Naive thymus-derived CD4-positive, alpha-beta T cell (primary cell): ENCODE data around the gene SIRT1. TPM values are rescaled to one million over a fixed set of nuclear protein-coding genes. Genes with fewer than 3 reads are reported as not detected.
"Not testable (repeated sequence)": the region's sequence is repeated elsewhere in the genome, so short reads cannot be mapped to it uniquely, and the experiment has no call there.

Experiments used
- ATAC-seq: fragments of 150-1000 bp; cut with Tn5 transposase; 2 replicates; pipeline ENCODE4 v1.10.0; 2021; ENCODE audit warnings: mild to moderate bottlenecking, moderate library complexity
- CTCF ChIA-PET: fragments of 350-600 bp; sonication (Branson Sonifier 250); formaldehyde crosslinking; loops from one replicate; lab custom pipeline; 2021; ENCODE audit warnings: antibody characterized with exemption; lab: Charles Lee
- POLR2A ChIA-PET: fragments of 350-600 bp; sonication (Branson Sonifier 250); formaldehyde crosslinking; loops from one replicate; lab custom pipeline; 2021; ENCODE audit warnings: antibody characterized with exemption, inconsistent platforms; lab: Charles Lee
- DNase-seq, 9 donors: peaks; one replicate each; pipeline versions ENCODE4 v3.0.0 to v3.0.0-alpha.2; 2020 to 2022; ENCODE audit warnings: mixed read lengths in 1 of 9
- H3K27ac ChIP-seq: one replicate; pipeline ENCODE4 v1.7.0; 2013; ENCODE audit warnings: mild to moderate bottlenecking, low read depth, low read length, moderate library complexity
- H3K27me3 ChIP-seq, 2 donors: one replicate each; pipeline ENCODE4 v1.7.0; 2013; ENCODE audit warnings: low read length in 2 of 2, mild to moderate bottlenecking in 2 of 2, moderate library complexity in 2 of 2; ENCODE audit not compliant: control insufficient read depth in 2 of 2, insufficient read depth in 2 of 2
- H3K36me3 ChIP-seq, 3 experiments: 1 replicate in 2 of 3; 2 replicates in 1 of 3; pipeline ENCODE4 v1.7.0; 2013; ENCODE audit warnings: low read length in 3 of 3, mild to moderate bottlenecking in 3 of 3, moderate library complexity in 1 of 3; ENCODE audit not compliant: insufficient read depth in 3 of 3, control insufficient read depth in 2 of 3
- H3K4me1 ChIP-seq, 2 donors: one replicate each; pipeline ENCODE4 v1.7.0; 2013; ENCODE audit warnings: low read length in 2 of 2, mild to moderate bottlenecking in 2 of 2, moderate library complexity in 1 of 2; ENCODE audit not compliant: control insufficient read depth in 2 of 2, insufficient read depth in 2 of 2
- H3K4me3 ChIP-seq: 2 replicates; pipeline ENCODE4 v1.7.0; 2013; ENCODE audit warnings: mild to moderate bottlenecking, low read length
- H3K9me3 ChIP-seq, 3 experiments: 1 replicate in 2 of 3; 2 replicates in 1 of 3; pipeline ENCODE4 v1.7.0; 2013; ENCODE audit warnings: low read length in 3 of 3; ENCODE audit not compliant: control insufficient read depth in 2 of 3
- H3K27ac Mint-ChIP-seq, 9 donors: one replicate each; pipeline ENCODE4 v1.8.0; 2020 to 2022; ENCODE audit warnings: mixed read lengths in 9 of 9, mild to moderate bottlenecking in 8 of 9, moderate library complexity in 5 of 9, inconsistent platforms in 2 of 9
- H3K27me3 Mint-ChIP-seq, 5 donors: one replicate each; pipeline ENCODE4 v1.8.0; 2021 to 2022; ENCODE audit warnings: mixed read lengths in 5 of 5, mild to moderate bottlenecking in 1 of 5
- H3K36me3 Mint-ChIP-seq, 5 donors: one replicate each; pipeline ENCODE4 v1.8.0; 2020 to 2022; ENCODE audit warnings: mixed read lengths in 5 of 5, mild to moderate bottlenecking in 3 of 5, inconsistent platforms in 1 of 5
- H3K4me1 Mint-ChIP-seq, 7 donors: one replicate each; pipeline ENCODE4 v1.8.0; 2020 to 2022; ENCODE audit warnings: mixed read lengths in 7 of 7, mild to moderate bottlenecking in 3 of 7, inconsistent platforms in 1 of 7
- H3K4me3 Mint-ChIP-seq, 10 donors: one replicate each; pipeline ENCODE4 v1.8.0; 2020 to 2022; ENCODE audit warnings: mild to moderate bottlenecking in 10 of 10, mixed read lengths in 10 of 10, moderate library complexity in 6 of 10, inconsistent platforms in 2 of 10
- H3K9me3 Mint-ChIP-seq, 11 donors: one replicate each; pipeline ENCODE4 v1.8.0; 2020 to 2022; ENCODE audit warnings: mixed read lengths in 11 of 11, mild to moderate bottlenecking in 4 of 11, inconsistent platforms in 1 of 11, moderate library complexity in 1 of 11
- intact Hi-C, 2 donors: fragments of 100-400 bp; cut with micrococcal nuclease; formaldehyde crosslinking; loops; one replicate each; pipeline ENCODE4 v1.15.1; 2023
- polyA plus RNA-seq, 2 donors: library from polyadenylated mRNA; unstranded; fragments of 300-500 nt; fragmentation: Illumina TruSeq; gene quantifications; one replicate each; pipeline ENCODE4 v1.2.3, GENCODE V29; 2021
- total RNA-seq, 6 experiments: library from RNA in 5 of 6; stranded (reverse) in 5 of 6; gene quantifications; 1 replicate in 5 of 6; 2 replicates in 1 of 6; pipeline ENCODE4 v1.2.3 and lab custom pipeline; 2021 to 2026

SIRT1 gene
- total and polyA plus RNA-seq, 7 experiments from 2014 or later: 13.6 to 66.8 (median 53.6) TPM

DNA sequence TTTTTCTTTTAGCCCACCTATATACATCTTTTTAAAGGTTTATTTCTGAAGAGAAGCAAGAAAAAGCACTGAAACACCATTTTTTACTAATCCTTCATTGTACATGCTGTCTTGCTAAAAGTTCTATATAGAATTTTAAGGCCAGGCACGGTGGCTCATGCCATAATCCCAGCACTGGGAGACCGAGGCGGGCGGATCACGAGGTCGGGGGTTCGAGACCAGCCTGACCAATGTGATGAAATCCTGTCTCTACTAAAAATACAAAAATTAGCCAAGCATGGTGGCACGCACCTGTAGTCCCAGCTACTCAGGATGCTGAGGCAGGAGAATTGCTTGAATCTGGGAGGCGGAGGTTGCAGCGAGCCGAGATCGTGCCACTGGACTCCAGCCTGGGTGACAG lies 44.9 kb upstream of the SIRT1 start:
- H3K27ac ChIP-seq, H3K4me1 ChIP-seq, ATAC-seq, H3K27me3 ChIP-seq, H3K9me3 ChIP-seq, H3K4me3 ChIP-seq, POLR2A ChIA-PET, CTCF ChIA-PET, intact Hi-C loops, H3K27me3 Mint-ChIP-seq, H3K36me3 Mint-ChIP-seq, H3K4me3 Mint-ChIP-seq, H3K27ac Mint-ChIP-seq, H3K36me3 ChIP-seq, DNase-seq: not testable (repeated sequence)
- peaks cover 0 to 15% (median 8%) of the 10 kb centered on the region in 11 donors for H3K9me3 Mint-ChIP-seq
- peaks cover 0 to 11% (median 5%) of the 10 kb centered on the region in 7 donors for H3K4me1 Mint-ChIP-seq

DNA sequence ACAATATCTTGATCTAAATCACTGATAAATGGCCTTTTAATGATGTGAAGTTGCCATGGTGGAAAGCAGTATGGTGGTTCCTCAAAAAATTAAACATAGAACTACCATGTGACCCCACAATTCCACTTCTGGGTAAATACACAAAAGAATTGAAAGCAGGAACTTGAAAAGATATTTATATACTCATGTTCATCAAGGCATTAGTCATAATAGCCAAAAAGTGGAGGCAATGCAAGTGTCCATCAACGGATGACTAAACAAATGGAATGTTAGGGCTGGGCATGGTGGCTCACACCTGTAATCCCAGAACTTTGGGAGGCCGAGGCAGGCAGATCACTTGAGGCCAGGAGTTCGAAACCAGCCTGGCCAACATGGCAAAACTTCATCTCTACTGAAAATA lies 44.5 kb upstream of the SIRT1 start:
- no peak overlapping the region for H3K27ac ChIP-seq
- peaks cover 0 to 6% (median 0%) of the 10 kb centered on the region in 5 donors for H3K27me3 Mint-ChIP-seq
- no peaks in the 10 kb centered on the region for H3K36me3 ChIP-seq
- peaks cover 0 to 5% (median 0%) of the 10 kb centered on the region in 3 experiments for H3K9me3 ChIP-seq
- H3K36me3 Mint-ChIP-seq: peaks cover 0 to 4% (median 0%) of the 10 kb centered on the region in 5 donors
- H3K27me3 ChIP-seq: no peaks in the 10 kb centered on the region
- H3K4me3 Mint-ChIP-seq: no peak overlapping the region
- peaks cover 0 to 11% (median 5%) of the 10 kb centered on the region in 7 donors for H3K4me1 Mint-ChIP-seq
- no peak overlapping the region for H3K4me3 ChIP-seq
- no peak overlapping the region for H3K27ac Mint-ChIP-seq
- DNase-seq (no peak), ATAC-seq (no peak)
- intact Hi-C loops: no loop called here
- POLR2A ChIA-PET: no interaction called here
- CTCF ChIA-PET: no interaction called here
- H3K9me3 Mint-ChIP-seq: peaks cover 0 to 15% (median 8%) of the 10 kb centered on the region in 11 donors
- H3K4me1 ChIP-seq: no peaks in the 10 kb centered on the region

DNA sequence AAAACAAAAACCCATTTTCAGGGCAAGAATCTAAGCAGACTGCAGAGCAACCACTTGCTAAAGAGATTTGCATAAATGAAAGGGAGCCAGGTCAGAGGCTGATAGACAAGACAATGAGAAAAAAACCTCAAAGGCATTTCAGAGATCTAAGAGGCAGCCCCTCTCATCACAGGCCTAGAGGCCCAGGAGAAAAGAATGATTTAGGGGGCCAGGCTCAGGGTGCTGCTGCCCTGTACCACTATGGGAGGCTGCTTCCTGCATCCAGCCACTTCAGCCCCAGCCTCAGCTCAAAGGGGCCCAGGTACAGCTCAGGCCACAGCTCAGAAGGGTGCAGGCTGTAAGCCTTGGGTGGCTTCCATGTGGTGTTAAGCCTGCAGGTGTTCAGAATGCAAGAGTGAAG lies 42.7 kb upstream of the SIRT1 start:
- CTCF ChIA-PET: no interaction called here
- Mint-ChIP-seq H3K36me3 (peaks cover 0 to 4% (median 0%) of the 10 kb centered on the region in 5 donors), H3K4me3 (no peak overlapping the region), H3K27ac (no peak overlapping the region), H3K9me3 (peaks cover 0 to 15% (median 8%) of the 10 kb centered on the region in 11 donors), H3K4me1 (peaks cover 0 to 7% (median 5%) of the 10 kb centered on the region in 7 donors), H3K27me3 (peaks cover 0 to 6% (median 0%) of the 10 kb centered on the region in 5 donors)
- Histone ChIP-seq H3K4me1 (no peaks in the 10 kb centered on the region), H3K27me3 (no peaks in the 10 kb centered on the region), H3K36me3 (no peaks in the 10 kb centered on the region), H3K9me3 (peaks cover 0 to 5% (median 0%) of the 10 kb centered on the region in 3 experiments), H3K27ac (no peak overlapping the region), H3K4me3 (no peak overlapping the region)
- POLR2A ChIA-PET: interaction anchor here (0.9 kb wide), 1 partner anchor 473 kb away, joined by 4 read pairs; no protein-coding TSS in a partner anchor
- ATAC-seq (no peak), DNase-seq (no peak)
- intact Hi-C loops: no loop called here

DNA sequence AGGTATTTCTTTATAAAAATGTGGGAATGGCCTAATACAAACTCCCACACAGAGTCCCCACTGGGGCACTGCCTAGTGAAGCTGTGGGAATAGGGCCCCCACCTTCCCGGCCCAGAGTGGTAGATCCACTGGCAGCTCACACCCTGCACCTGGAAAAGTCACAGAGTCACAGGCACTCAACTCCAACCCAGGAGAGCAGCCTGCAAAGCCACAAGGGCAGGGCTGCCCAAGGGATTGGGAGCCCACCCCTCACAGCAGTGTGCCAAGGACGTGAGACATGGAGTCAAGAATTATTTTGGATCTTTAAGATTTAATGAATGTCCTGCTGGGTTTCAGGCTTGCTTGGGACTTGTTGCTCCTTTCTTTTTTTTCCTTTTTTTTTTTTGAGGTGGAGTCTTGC lies 41.2 kb upstream of the SIRT1 start:
- H3K36me3 ChIP-seq: no peaks in the 10 kb centered on the region
- POLR2A ChIA-PET: no interaction called here
- peaks cover 0 to 5% (median 0%) of the 10 kb centered on the region in 3 experiments for H3K9me3 ChIP-seq
- H3K4me1 ChIP-seq: no peaks in the 10 kb centered on the region
- no peak for DNase-seq
- intact Hi-C loops: no loop called here
- H3K4me3 ChIP-seq: no peak overlapping the region
- H3K27ac ChIP-seq: no peak overlapping the region
- Mint-ChIP-seq H3K27me3 (peaks cover 0 to 6% (median 0%) of the 10 kb centered on the region in 5 donors), H3K4me1 (peaks cover 0 to 4% (median 0%) of the 10 kb centered on the region in 7 donors), H3K27ac (no peak overlapping the region), H3K36me3 (peaks cover 0 to 4% (median 0%) of the 10 kb centered on the region in 5 donors), H3K9me3 (peaks cover 0 to 15% (median 8%) of the 10 kb centered on the region in 11 donors), H3K4me3 (no peak overlapping the region)
- ATAC-seq: no peak
- CTCF ChIA-PET: no interaction called here
- H3K27me3 ChIP-seq: no peaks in the 10 kb centered on the region

DNA sequence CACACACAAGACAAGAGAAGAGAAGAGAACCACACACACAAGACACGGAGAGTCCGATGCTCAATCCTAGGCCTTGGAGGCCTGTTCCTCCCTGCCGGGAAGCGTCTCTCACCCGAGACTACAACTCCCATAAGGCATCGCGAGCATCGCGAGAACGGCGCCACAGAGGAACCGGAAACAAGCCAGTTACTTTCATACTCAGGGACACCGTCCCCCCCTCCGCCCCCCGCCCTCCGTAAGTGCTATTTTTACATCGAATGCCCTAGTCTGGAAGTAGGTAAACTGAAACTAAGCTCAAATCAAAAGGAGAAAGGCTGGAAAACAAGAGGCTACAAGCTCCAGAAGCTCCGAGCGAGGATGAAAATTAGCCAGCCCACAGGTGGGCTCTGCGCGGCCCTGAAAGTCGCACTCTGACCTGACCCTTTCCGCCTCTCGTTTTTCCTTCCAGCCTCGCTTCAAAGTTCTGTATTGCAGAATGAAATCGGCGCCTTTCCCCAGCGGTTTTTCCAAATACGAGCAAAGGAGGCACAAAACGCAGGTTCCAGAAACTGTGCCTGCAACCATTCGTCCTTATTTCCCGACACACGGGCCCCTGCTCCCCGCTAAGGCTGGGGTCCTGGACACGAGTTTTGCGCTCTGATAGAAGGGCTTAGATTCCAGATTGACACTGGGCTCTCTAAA lies 35.0 kb upstream of the SIRT1 start:
- Mint-ChIP-seq H3K36me3 (peaks cover 0 to 4% (median 0%) of the 10 kb centered on the region in 5 donors), H3K4me3 (peak overlapping the region; percentile 84 to 99 (median 96)), H3K27me3 (no peaks in the 10 kb centered on the region), H3K27ac (peak overlapping the region; percentile 81 to 100 (median 97)), H3K4me1 (peaks cover 5 to 12% (median 8%) of the 10 kb centered on the region in 7 donors), H3K9me3 (peaks cover 0 to 1% (median 0%) of the 10 kb centered on the region in 11 donors)
- intact Hi-C loops: loop anchor here (1.0 to 5.0 kb wide), 12 partner anchors 11 to 1558 kb away; partner anchors contain the start of genes DDX50 (in 2 of the 2), HERC4 (in 2 of the 2), SIRT1 (in 2 of the 2) and SLC25A16 (in 2 of the 2)
- H3K27me3 ChIP-seq: no peaks in the 10 kb centered on the region
- DNase-seq: peak; percentile 81 to 91 (median 89)
- H3K9me3 ChIP-seq: no peaks in the 10 kb centered on the region
- H3K4me3 ChIP-seq: peak overlapping the region; percentile 79
- CTCF ChIA-PET: interaction anchor here (0.5 to 1.1 kb wide), 4 partner anchors 16 to 433 kb away, joined by 3 to 5 read pairs (median 3); no protein-coding TSS in a partner anchor
- peaks cover 5 to 6% of the 10 kb centered on the region in 2 donors for H3K4me1 ChIP-seq
- POLR2A ChIA-PET: interaction anchor here (0.6 to 1.4 kb wide), 9 partner anchors 34 to 625 kb away, joined by 3 to 7 read pairs (median 6); partner anchors contain the start of genes HERC4, HNRNPH3 and SIRT1
- no peaks in the 10 kb centered on the region for H3K36me3 ChIP-seq
- peak; percentile 100 for ATAC-seq
- H3K27ac ChIP-seq: peak overlapping the region; percentile 82

DNA sequence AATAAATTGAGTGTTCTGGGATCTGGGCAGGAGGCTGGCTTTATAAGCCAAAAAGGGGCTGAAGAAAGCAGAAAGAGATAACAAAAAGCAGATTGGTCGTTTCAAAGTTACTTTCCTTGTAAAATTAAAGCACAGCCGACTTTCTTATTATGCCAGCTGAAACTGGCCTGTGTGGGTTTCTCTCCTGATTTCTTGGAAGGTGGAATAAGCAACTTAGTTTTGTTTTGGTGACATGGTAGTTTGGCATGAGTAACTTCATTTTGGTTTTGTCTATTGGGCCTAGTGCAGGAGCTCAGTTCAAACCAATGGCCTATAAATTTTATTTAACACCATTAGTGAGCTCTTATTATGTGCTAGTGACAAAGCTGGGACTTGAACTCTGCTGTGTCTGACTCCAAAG lies 33.3 kb upstream of the SIRT1 start:
- Mint-ChIP-seq H3K27ac (peak overlapping the region in 6 of 9 donors; percentile 14 to 75 (median 37)), H3K4me1 (peaks cover 8 to 19% (median 14%) of the 10 kb centered on the region in 7 donors), H3K9me3 (peaks cover 0 to 1% (median 0%) of the 10 kb centered on the region in 11 donors), H3K36me3 (peaks cover 0 to 4% (median 0%) of the 10 kb centered on the region in 5 donors), H3K27me3 (no peaks in the 10 kb centered on the region), H3K4me3 (peak overlapping the region in 7 of 10 donors; percentile 8 to 91 (median 32))
- intact Hi-C loops: no loop called here
- Histone ChIP-seq H3K9me3 (no peaks in the 10 kb centered on the region), H3K4me1 (peaks cover 5 to 6% of the 10 kb centered on the region in 2 donors), H3K4me3 (no peak overlapping the region), H3K36me3 (no peaks in the 10 kb centered on the region), H3K27ac (no peak overlapping the region), H3K27me3 (no peaks in the 10 kb centered on the region)
- ChIA-PET CTCF (interaction anchor here (1.0 to 7.1 kb wide), 2 partner anchors 63 to 304 kb away, joined by 3 to 106 read pairs; no protein-coding TSS in a partner anchor), POLR2A (no interaction called here)
- ATAC-seq (no peak), DNase-seq (no peak)
